HUES6 (cell line): ENCODE data around the gene UAP1L1.

Experiments used
- H3K27ac ChIP-seq: 2 replicates; pipeline ENCODE4 v1.7.0; 2013; ENCODE audit warnings: low read depth, mild to moderate bottlenecking, low read length, inconsistent platforms
- H3K27me3 ChIP-seq: 2 replicates; pipeline ENCODE4 v1.6.1; 2013; ENCODE audit warnings: low read length; ENCODE audit not compliant: control insufficient read depth, insufficient read depth
- H3K36me3 ChIP-seq: 2 replicates; pipeline ENCODE4 v1.6.1; 2013; ENCODE audit warnings: low read length; ENCODE audit not compliant: control insufficient read depth, insufficient read depth
- H3K4me1 ChIP-seq: 2 replicates; pipeline ENCODE4 v1.6.1; 2013; ENCODE audit warnings: low read length; ENCODE audit not compliant: control insufficient read depth, insufficient read depth
- H3K4me3 ChIP-seq: 2 replicates; pipeline ENCODE4 v1.5.1; 2013; ENCODE audit warnings: low read depth, low read length
- H3K9ac ChIP-seq: one replicate; pipeline ENCODE4 v1.6.1; 2013; ENCODE audit warnings: mild to moderate bottlenecking, low read length
- H3K9me3 ChIP-seq: 2 replicates; pipeline ENCODE4 v1.6.1; 2013; ENCODE audit warnings: low read depth, low read length; ENCODE audit not compliant: control insufficient read depth, insufficient read depth

The UAP1L1 gene

GRCh38 chr9:137126786-137127185 lies 49.5 kb downstream of the UAP1L1 start:
- Histone ChIP-seq H3K9me3 (no peaks in the 10 kb centered on the region), H3K4me1 (peaks cover 15% of the 10 kb centered on the region; the same call in 1 of the 2 replicates), H3K4me3 (no peak overlapping the region), H3K9ac (no peak overlapping the region), H3K36me3 (no peaks in the 10 kb centered on the region), H3K27me3 (peaks cover 12% of the 10 kb centered on the region), H3K27ac (no peak overlapping the region)

GRCh38 chr9:137127301-137128157 lies 50.2 kb downstream of the UAP1L1 start:
- H3K27me3 ChIP-seq = peaks cover 15% of the 10 kb centered on the region
- no peak overlapping the region for H3K9ac ChIP-seq
- H3K4me1 ChIP-seq = peaks cover 15% of the 10 kb centered on the region; the same call in 1 of the 2 replicates
- H3K4me3 ChIP-seq = peak overlapping the region; percentile 92; the same call in 1 of the 2 replicates
- no peak overlapping the region for H3K27ac ChIP-seq
- H3K9me3 ChIP-seq = no peaks in the 10 kb centered on the region
- H3K36me3 ChIP-seq = no peaks in the 10 kb centered on the region

GRCh38 chr9:137128158-137128861 lies 51.0 kb downstream of the UAP1L1 start:
- H3K9ac ChIP-seq = no peak overlapping the region

GRCh38 chr9:137128862-137129455 lies 51.6 kb downstream of the UAP1L1 start:
- no peaks in the 10 kb centered on the region for H3K9me3 ChIP-seq
- peak overlapping the region; percentile 92 for H3K4me3 ChIP-seq
- H3K4me1 ChIP-seq = peaks cover 15% of the 10 kb centered on the region; the same call in 1 of the 2 replicates
- no peaks in the 10 kb centered on the region for H3K36me3 ChIP-seq
- H3K9ac ChIP-seq = peak overlapping the region; percentile 86
- no peak overlapping the region for H3K27ac ChIP-seq
- H3K27me3 ChIP-seq = peaks cover 26% of the 10 kb centered on the region

More at GRCh38 chr9:137128158-137128861, 51.0 kb downstream of the UAP1L1 start:
- Histone ChIP-seq H3K4me1 (peaks cover 15% of the 10 kb centered on the region; the same call in 1 of the 2 replicates), H3K4me3 (peak overlapping the region; percentile 92), H3K36me3 (no peaks in the 10 kb centered on the region), H3K27ac (no peak overlapping the region), H3K9me3 (no peaks in the 10 kb centered on the region), H3K27me3 (peaks cover 21% of the 10 kb centered on the region)

GRCh38 chr9:137129456-137130175 lies 52.3 kb downstream of the UAP1L1 start:
- Histone ChIP-seq H3K9ac (peak overlapping the region; percentile 86), H3K9me3 (no peaks in the 10 kb centered on the region), H3K4me1 (peaks cover 15% of the 10 kb centered on the region; the same call in 1 of the 2 replicates), H3K36me3 (no peaks in the 10 kb centered on the region), H3K27me3 (peaks cover 29% of the 10 kb centered on the region), H3K27ac (no peak overlapping the region), H3K4me3 (peak overlapping the region; percentile 92)

GRCh38 chr9:137130176-137130755 lies 52.9 kb downstream of the UAP1L1 start:
- H3K4me1 ChIP-seq = peaks cover 15% of the 10 kb centered on the region; the same call in 1 of the 2 replicates
- peak overlapping the region; percentile 86 for H3K9ac ChIP-seq
- no peaks in the 10 kb centered on the region for H3K9me3 ChIP-seq
- no peaks in the 10 kb centered on the region for H3K36me3 ChIP-seq
- peak overlapping the region; percentile 92 for H3K4me3 ChIP-seq
- H3K27ac ChIP-seq = no peak overlapping the region
- peaks cover 29% of the 10 kb centered on the region for H3K27me3 ChIP-seq
